ENCODE results near the gene SNX24. TPM values are rescaled to one million over a fixed set of nuclear protein-coding genes. Genes with fewer than 3 reads are reported as not detected.
"Not testable (repeated sequence)": the region's sequence is repeated elsewhere in the genome, so short reads cannot be mapped to it uniquely, and the experiment has no call there.

SNX24 gene
- total RNA-seq, 5 donors from 2014 or later (not counting 1 experiment from before 2014, with no cell fraction given): 2.2 to 4.9 (median 3.8) TPM

- H3K4me1 Mint-ChIP-seq: no peaks in the 10 kb centered on the region
- Histone ChIP-seq H3K27ac (ENCODE audit: low read length) (no peak overlapping the region), H3K27me3 (replicated peaks in 1 of 2; ENCODE audit: control insufficient read depth in 2 of 2, extremely low read depth in 1 of 2, insufficient read depth in 2 of 2, low read length in 1 of 2) (no peaks in the 10 kb centered on the region), H3K36me3 (ENCODE audit: control insufficient read depth in 2 of 2, extremely low read depth in 1 of 2, insufficient read depth in 1 of 2, low read length in 1 of 2) (no peaks in the 10 kb centered on the region), H3K4me3 (ENCODE audit: control insufficient read depth in 1 of 2, extremely low read depth in 1 of 2, low read length in 1 of 2) (no peak overlapping the region), H3K9me3 (no peaks in the 10 kb centered on the region), H3K4me1 (ENCODE audit: control insufficient read depth in 1 of 2, extremely low read depth in 1 of 2, insufficient read depth in 2 of 2, low read length in 2 of 2) (no peaks in the 10 kb centered on the region)
- peaks cover 17% of the 10 kb centered on the region for H3K36me3 Mint-ChIP-seq
- ATAC-seq (replicated peaks in 1 of 4): no peak
- no peaks in the 10 kb centered on the region for H3K27me3 Mint-ChIP-seq
- ChIA-PET CTCF (no interaction called here), POLR2A (no interaction called here)
- no peak for DNase-seq
- H3K9me3 Mint-ChIP-seq: peaks cover 0 to 4% (median 0%) of the 10 kb centered on the region in 3 donors
- no peak overlapping the region for H3K4me3 Mint-ChIP-seq
- WGBS (ENCODE audit: insufficient coverage): 75% methylated on average over 4 of the region's 8 CpGs
- no peak overlapping the region for H3K27ac Mint-ChIP-seq
Measured at GRCh38 chr5:122967625-122968024, 122.2 kb downstream of the SNX24 start.

- H3K9me3 Mint-ChIP-seq: not testable (repeated sequence)
Measured at GRCh38 chr5:122968056-122968455, 122.6 kb downstream of the SNX24 start.

GRCh38 chr5:122971333-122971732, 125.9 kb downstream of the SNX24 start:
- H3K36me3 Mint-ChIP-seq: peaks cover 25% of the 10 kb centered on the region
- ATAC-seq (replicated peaks in 1 of 4) (no peak), DNase-seq (no peak)
- ChIA-PET POLR2A (no interaction called here), CTCF (no interaction called here)
- Histone ChIP-seq H3K36me3 (ENCODE audit: control insufficient read depth in 2 of 2, extremely low read depth in 1 of 2, insufficient read depth in 1 of 2, low read length in 1 of 2) (no peaks in the 10 kb centered on the region), H3K4me1 (ENCODE audit: control insufficient read depth in 1 of 2, extremely low read depth in 1 of 2, insufficient read depth in 2 of 2, low read length in 2 of 2) (no peaks in the 10 kb centered on the region), H3K27ac (ENCODE audit: low read length) (no peak overlapping the region), H3K9me3 (no peaks in the 10 kb centered on the region), H3K4me3 (ENCODE audit: control insufficient read depth in 1 of 2, extremely low read depth in 1 of 2, low read length in 1 of 2) (no peak overlapping the region), H3K27me3 (replicated peaks in 1 of 2; ENCODE audit: control insufficient read depth in 2 of 2, extremely low read depth in 1 of 2, insufficient read depth in 2 of 2, low read length in 1 of 2) (no peaks in the 10 kb centered on the region)
- no peaks in the 10 kb centered on the region for H3K4me1 Mint-ChIP-seq
- H3K4me3 Mint-ChIP-seq: no peak overlapping the region
- H3K9me3 Mint-ChIP-seq: peaks cover 0 to 4% (median 0%) of the 10 kb centered on the region in 3 donors
- WGBS (ENCODE audit: insufficient coverage): no CpG with 5 or more reads among the region's 2 CpGs
- H3K27me3 Mint-ChIP-seq: no peaks in the 10 kb centered on the region
- no peak overlapping the region for H3K27ac Mint-ChIP-seq

More at GRCh38 chr5:122968056-122968455, 122.6 kb downstream of the SNX24 start:
- H3K27me3 Mint-ChIP-seq; H3K9me3 ChIP-seq; H3K27me3 ChIP-seq (replicated peaks in 1 of 2; ENCODE audit: control insufficient read depth in 2 of 2, extremely low read depth in 1 of 2, insufficient read depth in 2 of 2, low read length in 1 of 2); H3K4me3 Mint-ChIP-seq; H3K36me3 ChIP-seq (ENCODE audit: control insufficient read depth in 2 of 2, extremely low read depth in 1 of 2, insufficient read depth in 1 of 2, low read length in 1 of 2); ATAC-seq (replicated peaks in 1 of 4); H3K27ac Mint-ChIP-seq; H3K4me1 Mint-ChIP-seq; H3K27ac ChIP-seq (ENCODE audit: low read length); POLR2A ChIA-PET; H3K4me1 ChIP-seq (ENCODE audit: control insufficient read depth in 1 of 2, extremely low read depth in 1 of 2, insufficient read depth in 2 of 2, low read length in 2 of 2); H3K4me3 ChIP-seq (ENCODE audit: control insufficient read depth in 1 of 2, extremely low read depth in 1 of 2, low read length in 1 of 2); DNase-seq; CTCF ChIA-PET: not testable (repeated sequence)
- peaks cover 21% of the 10 kb centered on the region for H3K36me3 Mint-ChIP-seq
- WGBS (ENCODE audit: insufficient coverage): no CpG with 5 or more reads among the region's 6 CpGs

- no peak for ATAC-seq (replicated peaks in 1 of 4)
- H3K9me3 ChIP-seq: no peaks in the 10 kb centered on the region
- no peaks in the 10 kb centered on the region for H3K36me3 ChIP-seq (ENCODE audit: control insufficient read depth in 2 of 2, extremely low read depth in 1 of 2, insufficient read depth in 1 of 2, low read length in 1 of 2)
- H3K27ac ChIP-seq (ENCODE audit: low read length): no peak overlapping the region
- no peaks in the 10 kb centered on the region for H3K4me1 ChIP-seq (ENCODE audit: control insufficient read depth in 1 of 2, extremely low read depth in 1 of 2, insufficient read depth in 2 of 2, low read length in 2 of 2)
- no peak overlapping the region for H3K4me3 ChIP-seq (ENCODE audit: control insufficient read depth in 1 of 2, extremely low read depth in 1 of 2, low read length in 1 of 2)
- no peak for DNase-seq
- no peaks in the 10 kb centered on the region for H3K27me3 Mint-ChIP-seq
- POLR2A ChIA-PET: no interaction called here
- H3K9me3 Mint-ChIP-seq: peaks cover 0 to 4% (median 0%) of the 10 kb centered on the region in 3 donors
- H3K36me3 Mint-ChIP-seq: peaks cover 25% of the 10 kb centered on the region
- no peak overlapping the region for H3K4me3 Mint-ChIP-seq
- H3K4me1 Mint-ChIP-seq: no peaks in the 10 kb centered on the region
- 92% methylated on average over 2 of the region's 4 CpGs for WGBS (ENCODE audit: insufficient coverage)
- no peaks in the 10 kb centered on the region for H3K27me3 ChIP-seq (replicated peaks in 1 of 2; ENCODE audit: control insufficient read depth in 2 of 2, extremely low read depth in 1 of 2, insufficient read depth in 2 of 2, low read length in 1 of 2)
- no peak overlapping the region for H3K27ac Mint-ChIP-seq
- CTCF ChIA-PET: no interaction called here
Measured at GRCh38 chr5:122972877-122973276, 127.5 kb downstream of the SNX24 start.

GRCh38 chr5:122973759-122974158, 128.3 kb downstream of the SNX24 start:
- CTCF ChIA-PET; H3K9me3 Mint-ChIP-seq; H3K27ac ChIP-seq (ENCODE audit: low read length): not testable (repeated sequence)

GRCh38 chr5:122974251-122974650, 128.8 kb downstream of the SNX24 start:
- H3K27ac Mint-ChIP-seq; H3K27ac ChIP-seq (ENCODE audit: low read length); H3K4me1 ChIP-seq (ENCODE audit: control insufficient read depth in 1 of 2, extremely low read depth in 1 of 2, insufficient read depth in 2 of 2, low read length in 2 of 2); H3K4me3 ChIP-seq (ENCODE audit: control insufficient read depth in 1 of 2, extremely low read depth in 1 of 2, low read length in 1 of 2); H3K36me3 ChIP-seq (ENCODE audit: control insufficient read depth in 2 of 2, extremely low read depth in 1 of 2, insufficient read depth in 1 of 2, low read length in 1 of 2); H3K27me3 Mint-ChIP-seq; H3K27me3 ChIP-seq (replicated peaks in 1 of 2; ENCODE audit: control insufficient read depth in 2 of 2, extremely low read depth in 1 of 2, insufficient read depth in 2 of 2, low read length in 1 of 2); POLR2A ChIA-PET; H3K9me3 ChIP-seq; H3K9me3 Mint-ChIP-seq; CTCF ChIA-PET; ATAC-seq (replicated peaks in 1 of 4); H3K4me1 Mint-ChIP-seq; H3K4me3 Mint-ChIP-seq; DNase-seq: not testable (repeated sequence)
- 100% methylated on average over 2 of the region's 3 CpGs for WGBS (ENCODE audit: insufficient coverage)
- peaks cover 25% of the 10 kb centered on the region for H3K36me3 Mint-ChIP-seq

More at GRCh38 chr5:122973759-122974158, 128.3 kb downstream of the SNX24 start:
- H3K4me3 Mint-ChIP-seq; POLR2A ChIA-PET; H3K27me3 ChIP-seq (replicated peaks in 1 of 2; ENCODE audit: control insufficient read depth in 2 of 2, extremely low read depth in 1 of 2, insufficient read depth in 2 of 2, low read length in 1 of 2); H3K4me3 ChIP-seq (ENCODE audit: control insufficient read depth in 1 of 2, extremely low read depth in 1 of 2, low read length in 1 of 2); H3K27me3 Mint-ChIP-seq; H3K4me1 Mint-ChIP-seq; H3K9me3 ChIP-seq; H3K36me3 ChIP-seq (ENCODE audit: control insufficient read depth in 2 of 2, extremely low read depth in 1 of 2, insufficient read depth in 1 of 2, low read length in 1 of 2); ATAC-seq (replicated peaks in 1 of 4); H3K27ac Mint-ChIP-seq; H3K4me1 ChIP-seq (ENCODE audit: control insufficient read depth in 1 of 2, extremely low read depth in 1 of 2, insufficient read depth in 2 of 2, low read length in 2 of 2); DNase-seq: not testable (repeated sequence)
- peaks cover 25% of the 10 kb centered on the region for H3K36me3 Mint-ChIP-seq
- WGBS (ENCODE audit: insufficient coverage): no CpG with 5 or more reads among the region's 1 CpG

GRCh38 chr5:122977319-122977718, 131.9 kb downstream of the SNX24 start:
- ATAC-seq (replicated peaks in 1 of 4) (no peak), DNase-seq (no peak)
- Histone ChIP-seq H3K4me1 (ENCODE audit: control insufficient read depth in 1 of 2, extremely low read depth in 1 of 2, insufficient read depth in 2 of 2, low read length in 2 of 2) (no peaks in the 10 kb centered on the region), H3K27ac (ENCODE audit: low read length) (no peak overlapping the region), H3K4me3 (ENCODE audit: control insufficient read depth in 1 of 2, extremely low read depth in 1 of 2, low read length in 1 of 2) (no peak overlapping the region), H3K36me3 (ENCODE audit: control insufficient read depth in 2 of 2, extremely low read depth in 1 of 2, insufficient read depth in 1 of 2, low read length in 1 of 2) (no peaks in the 10 kb centered on the region), H3K27me3 (replicated peaks in 1 of 2; ENCODE audit: control insufficient read depth in 2 of 2, extremely low read depth in 1 of 2, insufficient read depth in 2 of 2, low read length in 1 of 2) (no peaks in the 10 kb centered on the region), H3K9me3 (no peaks in the 10 kb centered on the region)
- no CpG with 5 or more reads among the region's 2 CpGs for WGBS (ENCODE audit: insufficient coverage)
- CTCF ChIA-PET: no interaction called here
- Mint-ChIP-seq H3K9me3 (no peaks in the 10 kb centered on the region), H3K27ac (no peak overlapping the region), H3K4me3 (no peak overlapping the region), H3K27me3 (no peaks in the 10 kb centered on the region), H3K4me1 (no peaks in the 10 kb centered on the region), H3K36me3 (peaks cover 11% of the 10 kb centered on the region)
- POLR2A ChIA-PET: interaction anchor here in 1 of 2 donors (0.6 kb wide), 1 partner anchor 429 kb away, joined by 4 read pairs; no protein-coding TSS in a partner anchor
